ENCODE results near the gene EIF4A2.

EIF4A2 gene

GRCh38 chr3:186760897-186761447 is 22.4 kb upstream of the EIF4A2 start:
- Histone ChIP-seq H3K4me1 (ENCODE audit: control insufficient read depth, insufficient read depth, low read length) (no peaks in the 10 kb centered on the region), H3K27me3 (ENCODE audit: control insufficient read depth, insufficient read depth, low read length) (no peaks in the 10 kb centered on the region), H3K9ac (ENCODE audit: low read length) (no peak overlapping the region), H3K36me3 (ENCODE audit: control insufficient read depth, insufficient read depth, low read length) (no peaks in the 10 kb centered on the region), H3K4me3 (ENCODE audit: low read length) (no peak overlapping the region), H3K27ac (ENCODE audit: low read depth, low read length) (no peak overlapping the region)

- Histone ChIP-seq H3K27ac (ENCODE audit: low read depth, low read length) (no peak overlapping the region), H3K27me3 (ENCODE audit: control insufficient read depth, insufficient read depth, low read length) (no peaks in the 10 kb centered on the region), H3K4me1 (ENCODE audit: control insufficient read depth, insufficient read depth, low read length) (no peaks in the 10 kb centered on the region)
Measured at GRCh38 chr3:186772281-186772694, 11.1 kb upstream of the EIF4A2 start.

GRCh38 chr3:186772701-186773417 is 10.5 kb upstream of the EIF4A2 start:
- peak overlapping the region; percentile 68 for H3K4me3 ChIP-seq (ENCODE audit: low read length)
- no peaks in the 10 kb centered on the region for H3K4me1 ChIP-seq (ENCODE audit: control insufficient read depth, insufficient read depth, low read length)
- no peak overlapping the region for H3K9ac ChIP-seq (ENCODE audit: low read length)
- no peaks in the 10 kb centered on the region for H3K36me3 ChIP-seq (ENCODE audit: control insufficient read depth, insufficient read depth, low read length)
- no peak overlapping the region for H3K27ac ChIP-seq (ENCODE audit: low read depth, low read length)
- no peaks in the 10 kb centered on the region for H3K27me3 ChIP-seq (ENCODE audit: control insufficient read depth, insufficient read depth, low read length)

More at GRCh38 chr3:186772281-186772694, 11.1 kb upstream of the EIF4A2 start:
- H3K4me3 ChIP-seq (ENCODE audit: low read length), result peak overlapping the region; percentile 68
- no peak overlapping the region for H3K9ac ChIP-seq (ENCODE audit: low read length)
- no peaks in the 10 kb centered on the region for H3K36me3 ChIP-seq (ENCODE audit: control insufficient read depth, insufficient read depth, low read length)

GRCh38 chr3:186775999-186776398 is 7.4 kb upstream of the EIF4A2 start:
- Histone ChIP-seq H3K4me3 (ENCODE audit: low read length) (no peak overlapping the region), H3K36me3 (ENCODE audit: control insufficient read depth, insufficient read depth, low read length) (no peaks in the 10 kb centered on the region), H3K27me3 (ENCODE audit: control insufficient read depth, insufficient read depth, low read length) (no peaks in the 10 kb centered on the region), H3K27ac (ENCODE audit: low read depth, low read length) (no peak overlapping the region), H3K9ac (ENCODE audit: low read length) (no peak overlapping the region), H3K4me1 (ENCODE audit: control insufficient read depth, insufficient read depth, low read length) (no peaks in the 10 kb centered on the region)

GRCh38 chr3:186779204-186779603 is 4.2 kb upstream of the EIF4A2 start:
- Histone ChIP-seq H3K9ac (ENCODE audit: low read length) (no peak overlapping the region), H3K27ac (ENCODE audit: low read depth, low read length) (no peak overlapping the region), H3K36me3 (ENCODE audit: control insufficient read depth, insufficient read depth, low read length) (peaks cover 7% of the 10 kb centered on the region), H3K4me1 (ENCODE audit: control insufficient read depth, insufficient read depth, low read length) (no peaks in the 10 kb centered on the region), H3K27me3 (ENCODE audit: control insufficient read depth, insufficient read depth, low read length) (no peaks in the 10 kb centered on the region), H3K4me3 (ENCODE audit: low read length) (no peak overlapping the region)

- peaks cover 23% of the 10 kb centered on the region for H3K4me1 ChIP-seq (ENCODE audit: control insufficient read depth, insufficient read depth, low read length)
- peaks cover 39% of the 10 kb centered on the region for H3K36me3 ChIP-seq (ENCODE audit: control insufficient read depth, insufficient read depth, low read length)
- H3K27ac ChIP-seq (ENCODE audit: low read depth, low read length), result peak overlapping the region; percentile 99
- H3K4me3 ChIP-seq (ENCODE audit: low read length), result peak overlapping the region; percentile 100
- peak overlapping the region; percentile 53 for H3K9ac ChIP-seq (ENCODE audit: low read length)
- no peaks in the 10 kb centered on the region for H3K27me3 ChIP-seq (ENCODE audit: control insufficient read depth, insufficient read depth, low read length)
Measured at GRCh38 chr3:186782542-186783057, 777 bp upstream of the EIF4A2 start.

- peaks cover 51% of the 10 kb centered on the region for H3K36me3 ChIP-seq (ENCODE audit: control insufficient read depth, insufficient read depth, low read length)
- peak overlapping the region; percentile 99 for H3K27ac ChIP-seq (ENCODE audit: low read depth, low read length)
- peaks cover 25% of the 10 kb centered on the region for H3K4me1 ChIP-seq (ENCODE audit: control insufficient read depth, insufficient read depth, low read length)
Measured at GRCh38 chr3:186783731-186784515, 546 bp downstream of the EIF4A2 start.

GRCh38 chr3:186784820-186785494 is 1.6 kb downstream of the EIF4A2 start:
- no peaks in the 10 kb centered on the region for H3K27me3 ChIP-seq (ENCODE audit: control insufficient read depth, insufficient read depth, low read length)
- peak overlapping the region; percentile 100 for H3K4me3 ChIP-seq (ENCODE audit: low read length)
- no peak overlapping the region for H3K9ac ChIP-seq (ENCODE audit: low read length)
- H3K36me3 ChIP-seq (ENCODE audit: control insufficient read depth, insufficient read depth, low read length), result peaks cover 54% of the 10 kb centered on the region
- H3K4me1 ChIP-seq (ENCODE audit: control insufficient read depth, insufficient read depth, low read length), result peaks cover 26% of the 10 kb centered on the region
- peak overlapping the region; percentile 99 for H3K27ac ChIP-seq (ENCODE audit: low read depth, low read length)

More at GRCh38 chr3:186783731-186784515, 546 bp downstream of the EIF4A2 start:
- Histone ChIP-seq H3K4me3 (ENCODE audit: low read length) (peak overlapping the region; percentile 100), H3K27me3 (ENCODE audit: control insufficient read depth, insufficient read depth, low read length) (no peaks in the 10 kb centered on the region), H3K9ac (ENCODE audit: low read length) (peak overlapping the region; percentile 100)

GRCh38 chr3:186785495-186786018 is 2.2 kb downstream of the EIF4A2 start:
- Histone ChIP-seq H3K4me3 (ENCODE audit: low read length) (peak overlapping the region; percentile 100), H3K4me1 (ENCODE audit: control insufficient read depth, insufficient read depth, low read length) (peaks cover 26% of the 10 kb centered on the region), H3K36me3 (ENCODE audit: control insufficient read depth, insufficient read depth, low read length) (peaks cover 54% of the 10 kb centered on the region), H3K27ac (ENCODE audit: low read depth, low read length) (no peak overlapping the region), H3K27me3 (ENCODE audit: control insufficient read depth, insufficient read depth, low read length) (no peaks in the 10 kb centered on the region), H3K9ac (ENCODE audit: low read length) (no peak overlapping the region)

GRCh38 chr3:186786922-186787321 is 3.5 kb downstream of the EIF4A2 start:
- H3K27me3 ChIP-seq (ENCODE audit: control insufficient read depth, insufficient read depth, low read length), result no peaks in the 10 kb centered on the region
- no peak overlapping the region for H3K27ac ChIP-seq (ENCODE audit: low read depth, low read length)
- peaks cover 54% of the 10 kb centered on the region for H3K36me3 ChIP-seq (ENCODE audit: control insufficient read depth, insufficient read depth, low read length)
- peak overlapping the region; percentile 28 for H3K4me3 ChIP-seq (ENCODE audit: low read length)
- no peak overlapping the region for H3K9ac ChIP-seq (ENCODE audit: low read length)
- peaks cover 26% of the 10 kb centered on the region for H3K4me1 ChIP-seq (ENCODE audit: control insufficient read depth, insufficient read depth, low read length)

- Histone ChIP-seq H3K36me3 (ENCODE audit: control insufficient read depth, insufficient read depth, low read length) (peaks cover 54% of the 10 kb centered on the region), H3K27me3 (ENCODE audit: control insufficient read depth, insufficient read depth, low read length) (no peaks in the 10 kb centered on the region), H3K27ac (ENCODE audit: low read depth, low read length) (no peak overlapping the region), H3K9ac (ENCODE audit: low read length) (no peak overlapping the region), H3K4me1 (ENCODE audit: control insufficient read depth, insufficient read depth, low read length) (peaks cover 26% of the 10 kb centered on the region), H3K4me3 (ENCODE audit: low read length) (no peak overlapping the region)
Measured at GRCh38 chr3:186787642-186788481, 4.5 kb downstream of the EIF4A2 start.
